NCI-H146 treated with DMSO at 0.1 percent for 48 hours (cell line): ENCODE results near the gene RNF113B.
A peak's percentile ranks its signal among the peaks of the same experiment; 100 is the strongest.

ENCODE experiments used
- DNase-seq: peaks from one replicate; lab custom pipeline; 2025; ENCODE audit not compliant: unreplicated experiment; lab: John Stamatoyannopoulos, UW

The RNF113B gene

DNA sequence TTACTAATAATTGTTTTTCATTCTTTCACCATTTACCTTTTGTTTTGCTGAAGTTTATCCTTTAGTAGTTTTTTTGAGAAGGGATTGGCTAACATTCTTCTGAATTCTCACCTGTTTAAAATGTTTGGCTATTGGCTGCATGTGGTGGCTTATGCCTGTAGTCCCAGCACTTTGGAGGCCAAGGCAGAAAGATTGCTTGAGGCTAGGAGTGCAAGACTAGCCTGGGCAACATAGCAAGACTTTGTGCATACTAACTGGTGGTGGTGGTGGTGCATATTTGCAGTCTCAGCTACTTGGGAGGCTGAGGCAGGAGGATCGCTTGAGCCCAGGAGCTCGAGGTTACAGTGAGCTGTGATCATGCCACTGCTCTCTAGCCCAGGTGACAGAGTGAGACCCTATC is 27.5 kb upstream of the RNF113B start:
- no peak for DNase-seq

DNA sequence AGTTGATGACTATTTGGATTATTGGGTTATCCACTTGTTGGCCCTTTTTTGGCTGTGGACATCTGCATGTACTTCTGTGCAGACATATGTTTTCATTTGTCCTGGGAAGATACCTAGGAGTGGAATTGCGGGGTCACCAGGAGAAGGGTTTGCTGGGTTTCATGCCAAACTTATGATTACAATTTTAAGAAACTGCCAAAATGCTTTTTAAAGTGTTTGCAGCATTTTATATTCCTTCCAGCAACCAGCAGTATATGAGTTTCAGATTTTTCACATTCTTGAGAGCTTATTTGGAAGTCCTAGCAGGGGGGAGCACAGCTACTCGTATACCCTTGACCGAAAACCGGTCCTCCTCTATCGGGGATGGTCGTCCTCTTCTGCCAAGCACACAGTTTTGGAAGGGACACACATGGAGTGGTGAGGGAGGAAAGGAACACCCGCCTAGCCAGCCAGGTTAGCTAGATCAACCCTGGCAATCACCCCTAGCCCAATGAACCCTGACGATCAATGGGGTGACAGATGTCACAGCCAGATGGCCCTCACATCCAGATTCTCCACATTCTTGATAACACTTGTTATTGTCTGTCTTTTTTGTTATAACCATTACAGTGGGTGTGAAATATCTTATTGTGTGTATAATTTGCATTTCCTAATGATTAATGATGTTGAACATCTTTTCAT is 26.7 kb upstream of the RNF113B start:
- DNase-seq = no peak

DNA sequence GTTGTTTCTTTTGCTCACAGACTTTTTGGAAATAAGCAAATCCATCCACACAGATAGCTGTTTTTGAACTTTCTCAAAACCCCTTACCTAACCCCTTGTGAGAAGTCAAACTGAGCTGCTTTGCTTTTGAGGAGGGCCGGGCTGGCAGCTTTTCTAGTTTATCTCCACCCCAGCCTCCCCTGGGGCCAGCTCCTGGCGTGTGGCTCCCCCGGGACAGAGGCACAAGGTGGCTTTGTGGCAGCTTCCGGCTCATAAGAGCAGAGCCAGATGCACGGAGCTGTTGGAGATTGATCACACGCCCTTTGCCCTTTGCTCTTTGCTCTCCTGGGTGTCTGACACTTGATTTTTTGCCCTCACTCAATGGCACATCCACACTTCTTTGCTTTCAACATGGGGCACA is 24.9 kb upstream of the RNF113B start:
- no peak for DNase-seq

DNA sequence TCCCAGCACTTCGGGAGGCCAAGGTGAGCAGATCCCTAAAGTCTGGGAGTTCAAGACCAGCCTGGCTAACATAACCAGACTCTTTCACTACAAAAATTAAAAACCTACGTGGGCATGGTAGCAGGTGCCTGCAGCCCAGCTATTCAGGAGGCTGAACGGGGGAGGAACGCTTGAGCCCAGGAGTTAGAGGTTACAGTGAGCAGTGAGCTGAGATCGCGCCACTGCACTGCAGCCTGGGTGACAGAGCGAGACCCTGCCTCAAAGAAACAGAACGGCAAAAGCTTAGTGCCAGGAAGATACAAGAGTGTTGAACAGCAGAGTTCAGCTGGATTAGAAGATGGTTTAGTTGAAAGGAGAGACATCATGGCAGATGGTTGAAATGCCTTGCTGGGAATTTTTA is 24.1 kb upstream of the RNF113B start:
- no peak for DNase-seq

DNA sequence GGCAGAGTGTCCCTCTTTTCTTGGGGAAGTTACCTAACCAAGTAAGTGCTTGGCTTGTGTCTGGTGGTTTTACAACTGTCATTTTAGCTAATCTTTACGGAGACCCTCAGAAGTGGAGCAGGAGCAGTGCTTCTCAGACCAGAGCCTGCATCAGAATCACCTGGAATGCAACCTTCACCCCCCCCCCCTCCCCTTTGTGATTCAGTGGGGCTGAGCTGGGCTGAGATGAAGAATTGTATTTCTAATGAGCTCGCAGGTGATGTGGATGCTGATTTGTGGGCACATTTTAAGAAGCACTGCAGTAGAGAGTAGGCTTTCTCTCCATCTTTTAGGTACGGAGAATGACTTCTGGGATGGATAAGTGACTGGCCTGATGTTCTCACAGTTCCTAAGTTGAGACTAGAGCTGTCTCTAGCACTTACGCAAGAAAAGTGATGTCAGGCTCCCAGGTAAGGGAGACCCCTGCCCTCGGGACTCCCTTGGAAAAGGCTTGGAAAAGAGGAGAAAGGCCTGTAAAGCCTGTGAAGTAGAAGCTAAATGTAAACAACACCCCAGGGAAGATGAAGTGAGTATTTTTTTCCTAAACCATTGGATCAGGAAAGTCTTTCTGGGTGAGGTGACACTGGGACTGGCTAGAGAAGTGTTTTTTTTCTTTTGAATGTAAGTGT is 23.3 kb upstream of the RNF113B start:
- DNase-seq = no peak

DNA sequence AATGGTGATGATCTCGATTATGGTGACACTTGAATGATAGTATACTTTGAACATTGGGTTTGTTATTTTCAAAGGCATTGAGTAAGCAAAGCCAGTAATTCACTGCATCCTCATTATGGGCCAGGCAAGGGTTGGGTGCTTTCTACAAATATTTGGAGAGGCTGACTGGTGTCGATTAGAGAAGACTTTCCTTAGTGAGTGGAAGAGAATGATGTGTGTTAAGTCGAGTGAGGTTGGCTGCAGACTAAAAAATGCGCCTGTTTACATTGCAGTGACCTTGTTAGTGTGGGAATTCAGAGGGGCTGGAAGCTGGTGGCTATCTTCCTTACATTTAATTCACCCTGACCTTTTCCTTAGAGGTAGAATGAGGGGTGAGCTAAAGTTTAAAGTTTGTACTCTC is 22.4 kb upstream of the RNF113B start:
- peak; percentile 55 for DNase-seq

DNA sequence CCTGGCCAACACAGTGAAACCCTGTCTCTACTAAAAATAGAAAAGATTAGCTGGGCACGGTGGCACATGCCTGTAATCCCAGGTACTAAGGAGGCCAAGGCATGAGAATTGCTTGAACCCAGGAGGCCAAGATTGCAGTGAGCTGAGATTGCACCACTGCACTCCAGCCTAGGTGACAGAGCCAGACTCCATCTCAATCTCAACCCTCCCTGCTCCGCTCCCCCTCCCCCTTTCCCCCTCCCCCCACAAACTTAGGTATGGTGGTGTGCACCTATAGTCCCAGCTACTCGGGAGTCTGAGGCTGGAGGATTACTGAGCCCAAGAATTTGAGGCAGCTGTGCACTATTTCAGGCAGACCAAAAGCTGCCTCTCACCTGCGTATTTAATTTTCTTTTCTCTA is 21.6 kb upstream of the RNF113B start:
- no peak for DNase-seq

DNA sequence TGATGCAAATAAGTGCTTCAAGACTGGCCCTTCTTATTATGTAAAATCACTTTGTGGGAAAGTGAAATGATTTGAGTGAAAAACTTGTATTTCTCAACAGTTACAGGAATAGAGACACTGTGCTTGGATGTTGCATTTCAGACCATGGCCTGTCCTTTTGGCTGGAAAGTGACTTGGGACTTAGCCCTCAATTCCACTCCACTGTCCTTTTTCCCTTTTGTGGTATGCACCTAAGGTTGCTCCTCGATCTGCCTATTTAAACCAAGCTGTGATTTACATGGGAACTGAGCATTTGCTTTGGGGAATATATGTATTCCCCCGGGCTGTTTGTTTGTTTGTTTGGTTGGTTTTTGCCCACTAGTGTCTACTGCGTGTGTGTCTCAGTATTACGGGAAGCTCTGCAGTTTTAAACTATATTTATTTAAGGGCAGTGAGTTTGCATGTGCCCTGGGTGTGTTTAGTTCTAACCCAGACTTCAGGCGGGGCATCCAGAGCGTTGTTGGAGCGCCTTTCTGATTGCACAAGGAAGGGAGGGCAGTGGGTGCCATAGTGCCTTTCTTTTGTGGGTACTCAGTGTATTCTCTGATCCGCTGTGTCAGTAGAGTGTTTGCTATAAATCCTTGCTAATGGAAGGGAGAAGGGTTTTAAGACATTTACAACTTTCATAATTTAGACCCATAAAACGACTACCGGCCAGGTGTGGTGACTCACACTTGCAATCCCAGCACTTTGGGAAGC is 18.2 kb upstream of the RNF113B start:
- no peak for DNase-seq

DNA sequence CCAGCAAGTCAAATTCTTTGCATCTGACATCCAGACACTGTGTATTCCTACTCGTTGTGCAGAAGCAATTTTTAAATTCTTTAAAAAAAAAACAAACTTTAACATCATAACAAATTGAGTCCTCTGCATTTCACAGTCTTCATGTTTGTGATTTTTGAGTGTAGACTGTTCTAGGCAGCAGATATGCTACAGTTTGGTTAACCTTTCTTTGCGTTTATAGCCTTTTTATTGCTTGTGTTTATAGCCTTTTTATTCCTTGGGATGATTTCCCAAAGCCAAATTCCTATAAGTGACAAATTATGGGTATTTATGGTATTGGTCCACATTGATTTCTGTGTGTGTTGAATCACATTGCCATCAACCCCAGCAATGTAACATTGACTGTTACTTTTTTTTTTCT is 14.9 kb upstream of the RNF113B start:
- no peak for DNase-seq

DNA sequence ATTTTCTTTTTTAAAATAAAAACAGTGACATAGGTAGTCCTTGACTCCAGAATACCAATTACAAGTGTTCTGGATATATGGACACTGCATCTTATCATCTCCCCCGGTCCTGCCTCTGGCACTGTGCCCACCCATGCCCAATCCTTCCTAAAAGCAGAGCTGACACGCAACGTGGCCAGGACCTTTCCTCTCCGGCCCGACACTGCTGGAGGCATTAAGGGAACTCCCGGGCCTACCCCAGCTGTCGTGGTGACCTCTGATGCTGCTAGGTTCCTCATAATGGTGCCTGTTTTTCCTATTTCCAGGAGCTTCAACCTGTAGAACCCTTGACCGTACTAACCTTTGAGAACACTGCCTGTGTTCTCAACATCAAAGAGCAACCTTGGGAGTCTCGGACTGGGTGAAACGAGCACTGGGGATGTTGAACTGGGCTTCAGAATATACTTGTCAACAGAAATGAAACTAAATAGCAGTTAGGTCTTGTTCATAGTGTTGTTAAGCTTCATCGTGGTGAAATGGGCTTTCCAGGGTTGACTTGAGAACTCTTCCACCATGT is 13.9 kb upstream of the RNF113B start:
- no peak for DNase-seq

DNA sequence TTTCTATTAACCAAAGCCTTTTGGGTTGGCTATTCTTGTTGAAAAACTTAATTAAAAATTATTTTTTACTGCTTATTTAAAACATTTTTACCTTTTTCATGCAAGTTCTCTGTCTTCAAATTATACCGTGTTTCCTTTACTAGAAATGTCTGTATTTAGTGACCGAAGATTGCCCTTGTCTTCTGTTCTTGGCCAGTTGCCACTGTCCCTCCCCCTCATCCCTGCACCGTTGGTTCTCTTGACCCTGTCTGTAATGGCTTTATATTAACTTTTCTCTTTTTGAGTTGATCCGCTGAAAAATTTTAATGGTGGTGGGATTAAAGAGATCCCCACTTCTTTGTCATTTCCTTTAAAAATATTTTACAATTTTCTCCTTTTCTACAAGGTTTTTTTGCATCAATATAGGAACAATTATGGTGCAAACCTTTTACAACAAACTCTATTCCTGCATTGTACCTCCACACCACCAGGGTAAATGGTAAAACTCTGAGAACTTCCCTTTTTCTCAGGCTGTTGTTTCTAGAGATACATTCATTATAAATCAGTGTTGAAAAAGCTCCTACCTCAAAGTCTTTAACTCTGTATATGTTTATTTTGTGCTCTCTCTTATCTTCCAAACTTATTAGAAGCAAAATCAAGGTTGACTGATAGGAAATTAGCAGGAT is 12.9 kb upstream of the RNF113B start:
- DNase-seq = no peak

DNA sequence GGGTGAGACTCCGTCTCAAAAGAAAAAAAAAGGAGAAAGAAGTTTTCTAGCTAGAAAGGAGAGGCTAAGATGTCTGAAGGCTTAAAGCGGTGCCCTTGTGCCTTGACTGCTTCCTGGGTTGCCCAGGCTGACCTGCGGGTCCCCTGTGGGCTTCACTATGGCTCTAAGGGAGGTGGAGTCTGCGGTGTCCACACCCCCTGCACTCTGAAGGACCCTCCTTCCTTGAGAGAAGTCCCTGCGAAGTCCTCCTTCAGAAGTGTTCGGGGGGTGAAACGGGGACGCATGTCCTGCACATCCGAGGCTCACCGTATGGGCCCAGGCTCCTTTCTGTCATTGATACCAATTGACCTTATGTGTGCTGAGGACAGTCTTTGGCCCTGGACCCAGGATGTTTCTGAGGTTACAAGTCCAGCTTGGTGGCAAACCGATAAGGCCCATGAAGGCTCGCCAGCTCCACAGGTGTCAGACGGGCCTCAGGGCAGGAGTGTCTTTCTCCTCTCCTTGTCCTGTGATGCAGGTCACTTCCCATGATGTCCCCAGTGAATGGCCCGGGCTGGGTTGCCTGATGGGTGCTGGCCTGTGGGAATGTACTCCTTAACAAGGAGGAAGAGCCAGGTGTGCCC is 11.6 kb upstream of the RNF113B start:
- DNase-seq = no peak

DNA sequence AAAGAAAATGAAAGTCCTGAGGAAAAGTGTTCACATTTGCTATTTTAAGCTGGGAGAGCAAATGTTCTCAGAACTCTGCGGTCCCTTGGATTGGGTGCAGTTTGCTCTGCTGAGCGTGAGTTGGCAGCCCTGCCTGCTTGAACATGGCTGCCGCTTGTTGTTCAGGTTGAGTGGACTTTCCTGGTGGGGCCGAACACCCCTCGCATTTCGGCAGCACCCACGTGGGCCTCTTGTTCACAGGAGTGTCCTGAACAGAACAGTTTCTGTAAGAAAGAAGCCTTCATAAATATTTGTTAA is 10.8 kb upstream of the RNF113B start:
- no peak for DNase-seq

DNA sequence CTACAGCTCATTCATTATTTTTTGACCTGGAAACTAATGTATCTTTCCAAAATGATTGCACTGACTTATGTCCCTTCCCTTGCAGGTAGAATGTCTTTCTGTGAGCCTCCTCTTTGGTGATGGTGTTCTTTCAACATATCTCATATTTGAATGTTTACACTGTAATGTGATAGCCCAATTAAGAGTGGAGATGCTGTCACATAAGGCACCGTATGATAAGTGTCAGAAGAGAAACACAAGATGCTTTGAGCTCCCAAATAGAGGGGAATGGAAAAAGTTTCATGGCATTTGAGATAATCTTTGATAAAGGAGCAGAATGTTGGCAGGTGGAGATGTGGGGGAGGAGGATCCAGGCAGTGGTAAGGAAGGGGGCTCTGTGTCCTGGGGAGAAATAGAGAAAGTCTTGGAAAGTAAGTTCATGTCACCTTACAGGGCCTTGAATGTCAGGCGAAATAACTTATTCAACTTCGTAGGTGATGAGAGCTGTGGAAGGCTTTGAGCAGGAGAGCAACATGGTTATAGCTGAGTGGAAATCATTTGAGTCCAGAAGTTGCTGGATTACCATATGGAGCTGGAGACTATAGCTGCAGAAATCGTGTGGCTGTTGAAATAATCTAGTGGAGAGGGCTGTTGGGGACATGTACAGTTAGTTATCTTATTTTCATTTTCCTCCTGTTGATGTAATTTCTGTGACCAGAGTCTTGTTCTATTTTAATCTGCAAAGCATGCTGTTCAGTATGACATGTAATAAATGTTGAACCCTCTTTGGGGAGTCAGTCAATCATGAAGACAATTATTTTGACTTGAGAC is 10.3 kb upstream of the RNF113B start:
- peak; percentile 17 for DNase-seq

DNA sequence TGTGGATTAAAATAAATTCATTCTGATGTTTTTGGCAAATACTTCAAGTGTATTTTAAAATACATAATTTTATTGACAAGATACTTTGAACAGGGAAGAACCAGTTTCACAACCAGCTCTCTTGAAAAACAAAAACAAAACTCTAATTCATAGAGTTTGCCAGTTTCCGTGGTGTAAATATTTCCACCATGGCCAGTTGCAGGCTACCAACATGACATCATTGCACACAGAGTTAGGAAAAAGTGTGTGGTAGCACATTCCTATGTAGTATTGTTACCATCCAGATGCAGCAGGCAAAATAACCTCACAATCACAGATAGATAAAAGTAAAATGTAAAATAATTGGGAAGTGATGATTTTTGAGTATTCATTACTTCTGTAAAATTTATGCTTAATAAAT is 7.7 kb upstream of the RNF113B start:
- no peak for DNase-seq

DNA sequence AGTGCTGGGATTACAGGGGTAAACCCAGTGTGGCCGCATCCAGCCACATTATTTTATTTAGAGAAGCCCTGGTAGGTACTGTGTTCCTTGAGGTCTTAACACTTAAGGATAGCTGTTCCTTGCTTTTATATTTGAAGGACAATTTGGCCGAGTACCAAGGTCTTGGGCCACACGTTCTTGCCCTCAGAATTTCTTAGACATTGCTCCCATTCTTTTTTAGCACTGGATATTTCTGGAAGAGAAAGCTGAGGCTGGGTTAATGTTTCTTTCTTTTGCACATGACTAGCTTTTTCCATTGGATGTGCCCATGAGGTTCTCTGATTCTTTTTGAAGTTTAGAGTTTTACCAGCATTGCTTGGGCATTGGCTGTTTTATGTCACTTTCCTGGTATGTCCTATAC is 5.5 kb upstream of the RNF113B start:
- no peak for DNase-seq

DNA sequence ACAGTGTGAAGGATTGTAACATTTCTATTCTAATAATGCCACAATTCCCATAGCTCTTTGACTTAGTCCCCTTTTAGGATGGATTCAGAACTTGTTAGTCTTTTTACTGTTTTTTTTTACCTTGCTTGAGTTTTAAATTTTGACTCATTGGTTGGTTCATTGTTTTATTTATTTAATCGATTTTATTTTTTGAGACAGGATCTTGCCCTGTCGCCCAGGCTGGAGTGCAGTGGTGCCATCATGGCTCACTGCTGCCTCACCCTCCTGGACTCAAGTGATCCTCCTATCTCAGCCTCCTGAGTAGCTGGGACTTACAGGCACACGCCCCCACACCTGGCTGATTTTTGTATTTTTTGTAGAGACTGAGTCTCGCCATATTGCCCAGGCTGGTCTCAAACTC is 5.1 kb upstream of the RNF113B start:
- no peak for DNase-seq

DNA sequence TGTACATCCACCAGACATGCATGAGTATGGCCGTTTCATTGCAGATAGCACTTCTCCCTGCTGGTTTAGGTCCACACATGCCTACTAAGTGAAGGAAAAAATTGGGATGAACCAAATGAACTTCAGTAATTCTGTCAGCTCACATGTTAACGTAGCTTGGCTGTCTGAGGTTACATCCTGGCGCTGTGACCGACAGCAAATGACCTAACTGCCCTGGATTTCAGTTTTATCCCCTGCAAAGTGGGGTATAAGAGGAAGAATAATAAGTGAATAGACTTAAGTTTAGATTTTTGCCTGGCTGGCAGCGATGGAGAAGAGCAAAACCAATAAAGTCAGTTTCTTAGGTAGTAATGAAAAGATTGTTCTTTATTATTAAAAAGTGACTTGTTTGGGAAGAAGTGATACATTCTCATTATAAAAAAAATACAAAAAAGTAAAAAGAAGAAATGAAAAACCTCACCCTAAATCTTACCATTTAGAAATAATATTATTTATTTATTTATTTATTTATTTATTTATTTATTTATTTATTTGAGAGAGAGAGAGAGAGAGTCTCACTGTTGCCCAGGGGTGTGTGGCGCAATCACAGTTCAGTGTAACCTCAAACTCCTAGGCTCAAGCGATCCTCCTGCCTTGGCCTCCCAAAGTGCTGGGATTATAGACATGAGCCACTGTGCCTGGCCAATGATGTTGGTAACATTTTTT is 4.2 kb upstream of the RNF113B start:
- no peak for DNase-seq

DNA sequence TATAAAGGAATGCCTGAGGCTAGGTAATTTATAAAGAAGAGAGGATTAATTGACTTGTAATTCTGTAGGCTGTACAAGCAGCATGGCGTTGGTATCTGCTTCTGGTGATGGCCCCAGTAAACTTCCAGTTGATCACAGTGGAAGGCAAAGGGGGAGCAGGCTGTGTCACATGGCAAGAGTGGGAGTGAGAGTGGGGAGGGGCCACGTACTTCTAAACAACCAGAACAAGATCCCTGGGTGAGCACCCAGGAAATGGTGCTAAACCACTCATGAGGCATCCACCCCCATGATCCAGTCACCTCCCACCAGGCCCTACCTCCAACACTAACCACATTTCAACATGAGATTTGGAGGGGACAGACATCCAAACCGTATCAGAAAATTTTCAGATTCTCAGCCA is 3.0 kb upstream of the RNF113B start:
- DNase-seq = peak; percentile 19

DNA sequence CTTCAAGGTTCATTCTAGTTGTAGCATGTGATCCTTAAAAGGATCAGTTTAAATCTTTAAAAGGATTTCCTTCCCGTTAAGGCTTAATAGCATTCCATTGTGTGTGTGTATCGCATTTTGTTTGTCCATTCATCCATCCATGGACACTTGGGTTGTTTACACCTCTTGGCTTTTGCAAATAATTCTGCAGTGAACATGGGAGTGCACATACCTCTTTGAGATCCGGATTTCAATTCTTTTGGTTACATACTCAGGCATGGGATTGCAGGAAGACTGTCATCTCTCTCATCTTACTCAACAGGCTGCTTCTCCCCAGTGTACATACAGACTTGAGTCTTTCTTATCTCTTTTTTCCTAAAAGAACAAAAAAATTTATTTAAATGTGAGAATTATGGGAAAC is 1.2 kb downstream of the RNF113B start:
- no peak for DNase-seq
